ENCODE data around the gene DHRS3.

Gene DHRS3

DNA sequence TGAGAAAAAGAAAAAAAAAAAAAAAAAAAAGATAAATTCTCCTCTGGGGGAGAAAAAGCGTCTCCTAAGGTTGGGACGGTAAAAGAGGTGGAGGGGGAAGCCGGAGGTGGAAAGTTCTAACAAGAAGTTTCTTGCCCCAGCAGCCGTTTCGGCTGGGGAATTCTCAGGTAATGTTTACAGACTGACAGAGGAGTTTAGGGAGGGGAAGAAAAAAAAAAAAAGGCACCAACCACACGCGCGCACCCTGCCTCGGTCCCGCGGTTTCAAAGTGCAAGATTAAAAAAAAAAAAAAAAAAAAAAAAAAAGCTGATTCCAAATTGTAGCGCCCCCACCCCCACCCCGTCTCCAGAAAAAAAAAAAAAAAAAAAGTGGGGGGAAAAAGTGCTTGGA is 504 bp downstream of the DHRS3 start:
- no peak for DNase-seq (ENCODE audit: low read depth, low spot score)

- DNase-seq (ENCODE audit: low read depth, low spot score): no peak
Observed at GRCh38 chr1:12616709-12617373, 1.2 kb downstream of the DHRS3 start.

DNA sequence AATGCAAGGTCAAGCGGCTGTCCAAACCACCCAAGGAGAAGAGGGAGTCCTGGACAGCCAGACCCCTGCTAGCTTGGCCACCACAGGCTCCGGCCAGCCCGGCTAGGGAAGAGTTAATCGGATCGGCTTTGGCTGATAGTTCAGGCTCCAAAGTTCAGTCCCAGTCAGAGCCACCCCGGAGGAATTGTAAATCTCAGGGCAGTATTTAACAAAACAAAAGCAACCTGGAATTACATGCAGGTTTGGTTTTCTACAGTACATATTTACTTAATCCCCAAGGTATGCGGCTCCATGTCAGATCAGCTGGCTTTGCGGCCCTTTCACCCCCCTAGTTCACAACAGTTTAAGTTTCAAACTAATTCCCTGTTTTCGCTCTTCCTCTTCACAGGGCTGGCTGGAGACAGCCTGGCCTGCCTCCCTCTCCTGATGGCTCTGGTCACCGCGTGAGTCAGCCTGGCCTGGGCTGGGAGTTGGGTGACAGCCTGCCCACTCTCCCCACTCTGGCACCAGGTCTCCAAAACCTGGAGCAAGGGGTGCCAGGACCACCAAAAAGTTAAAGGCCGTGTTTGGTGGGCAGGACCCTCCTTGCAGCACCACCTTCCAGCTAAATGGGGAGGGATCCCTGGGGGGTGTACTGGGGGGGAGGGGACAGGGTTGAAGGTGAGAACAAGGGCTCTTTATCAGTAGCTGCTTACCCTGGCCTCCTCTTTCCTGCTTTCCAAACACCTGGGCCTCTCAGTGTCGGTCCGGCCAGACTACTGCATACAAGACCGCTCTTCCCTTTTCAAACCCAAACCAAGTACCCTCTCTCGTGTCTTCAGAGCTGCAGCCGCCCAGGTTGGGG is 1.9 kb downstream of the DHRS3 start:
- DNase-seq (ENCODE audit: low read depth, low spot score): no peak

- no peak for DNase-seq (ENCODE audit: low read depth, low spot score)
Observed at GRCh38 chr1:12615159-12615864, 2.7 kb downstream of the DHRS3 start.

- no peak for DNase-seq (ENCODE audit: low read depth, low spot score)
Observed at GRCh38 chr1:12614402-12615158, 3.4 kb downstream of the DHRS3 start.

DNA sequence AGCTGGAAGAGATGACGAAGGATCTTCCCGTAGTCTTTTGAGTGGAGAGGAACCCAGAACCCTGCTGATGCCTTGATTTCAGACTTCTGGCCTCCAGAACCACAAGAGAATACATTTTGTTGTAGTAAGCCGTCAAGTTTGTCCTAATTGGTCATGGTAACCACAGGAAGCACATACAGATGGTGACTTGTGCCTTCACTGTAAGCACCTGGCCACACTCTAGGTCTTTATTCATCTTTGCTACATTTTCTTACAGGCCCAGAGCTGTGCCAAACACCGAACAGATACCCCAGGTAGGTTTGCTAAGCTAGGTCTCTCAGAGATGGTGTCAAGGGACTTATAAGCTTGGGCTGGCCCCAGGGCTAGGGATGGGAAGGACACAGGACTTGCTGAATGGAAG is 4.8 kb downstream of the DHRS3 start:
- no peak for DNase-seq (ENCODE audit: low read depth, low spot score)

- no peak for DNase-seq (ENCODE audit: low read depth, low spot score)
Observed at GRCh38 chr1:12610941-12611340, 7.1 kb downstream of the DHRS3 start.

GRCh38 chr1:12610305-12610935 is 7.6 kb downstream of the DHRS3 start:
- no peak for DNase-seq (ENCODE audit: low read depth, low spot score)

- DNase-seq (ENCODE audit: low read depth, low spot score): no peak
Observed at GRCh38 chr1:12609469-12610003, 8.5 kb downstream of the DHRS3 start.

- no peak for DNase-seq (ENCODE audit: low read depth, low spot score)
Observed at GRCh38 chr1:12608311-12608957, 9.6 kb downstream of the DHRS3 start.

DNA sequence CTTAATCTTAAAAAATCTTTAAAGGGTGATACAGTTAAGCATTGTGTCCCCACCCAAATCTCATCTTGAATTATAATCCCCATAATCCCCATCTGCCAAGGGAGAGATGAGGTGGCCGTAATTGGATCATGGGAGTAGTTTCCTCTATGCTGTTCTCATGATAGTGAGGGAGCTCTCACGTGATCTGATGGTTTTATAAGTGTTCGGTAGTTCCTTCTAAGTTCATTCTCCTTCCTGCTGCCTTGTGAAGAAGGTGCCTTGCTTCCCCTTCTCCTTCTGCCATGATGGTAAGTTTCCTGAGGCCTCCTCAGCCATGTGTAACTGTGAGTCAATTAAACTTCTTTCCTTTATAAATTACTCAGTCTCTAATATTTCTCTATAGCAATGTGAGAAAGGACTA is 10.7 kb downstream of the DHRS3 start:
- no peak for DNase-seq (ENCODE audit: low read depth, low spot score)

- DNase-seq (ENCODE audit: low read depth, low spot score): no peak
Observed at GRCh38 chr1:12604986-12605385, 13.0 kb downstream of the DHRS3 start.

GRCh38 chr1:12604114-12604874 is 13.7 kb downstream of the DHRS3 start:
- DNase-seq (ENCODE audit: low read depth, low spot score): peak; percentile 27

- no peak for DNase-seq (ENCODE audit: low read depth, low spot score)
Observed at GRCh38 chr1:12603224-12603623, 14.8 kb downstream of the DHRS3 start.

GRCh38 chr1:12602659-12603024 is 15.4 kb downstream of the DHRS3 start:
- DNase-seq (ENCODE audit: low read depth, low spot score): no peak

DNA sequence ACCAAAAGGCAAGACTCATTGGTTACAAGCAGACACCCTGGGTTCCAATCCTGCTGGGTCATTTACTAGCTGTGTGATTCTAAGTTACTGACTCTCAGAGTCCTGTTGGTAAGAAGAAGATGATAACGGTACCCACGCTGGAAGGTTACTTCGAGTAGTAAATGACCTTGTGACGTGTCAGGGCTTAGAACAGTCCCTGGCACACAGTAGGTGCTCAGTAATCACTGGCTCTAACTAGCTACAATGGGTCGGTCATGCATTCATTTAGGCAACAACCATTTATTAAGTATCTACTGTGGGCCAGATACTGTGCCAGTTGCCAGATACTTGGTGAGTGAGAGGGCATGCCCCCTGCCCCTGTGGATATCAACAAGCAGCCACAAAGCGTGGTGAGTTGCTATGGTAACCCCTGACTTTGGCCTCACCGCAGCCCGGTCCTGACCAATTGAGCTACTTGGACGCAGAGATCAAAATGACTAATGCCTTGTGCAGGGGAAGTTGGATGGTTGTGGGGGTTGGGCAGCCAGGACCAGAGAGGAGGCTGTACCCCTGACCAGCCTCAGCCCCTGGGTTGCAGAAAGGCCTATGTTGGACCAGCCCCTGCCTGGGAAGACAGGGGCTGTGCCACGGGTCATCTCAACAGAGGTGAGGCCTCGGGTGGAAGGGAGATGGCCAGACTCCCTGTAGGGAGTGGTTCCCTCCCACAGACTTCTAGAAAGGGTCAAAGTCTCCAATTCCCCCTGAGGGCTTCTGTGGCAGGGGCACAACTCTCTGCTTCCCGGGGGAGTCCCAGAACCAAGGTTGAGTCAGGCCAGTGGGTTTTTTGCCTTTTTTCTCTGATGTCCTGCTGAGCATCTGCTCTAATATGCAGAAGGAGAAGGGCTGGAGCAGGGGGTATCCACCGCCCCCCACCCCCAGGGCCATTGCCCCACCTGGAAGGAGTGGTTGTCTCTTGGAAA is 16.0 kb downstream of the DHRS3 start:
- DNase-seq (ENCODE audit: low read depth, low spot score): no peak

GRCh38 chr1:12600880-12601633 is 17.0 kb downstream of the DHRS3 start:
- no peak for DNase-seq (ENCODE audit: low read depth, low spot score)

GRCh38 chr1:12600335-12600734 is 17.7 kb downstream of the DHRS3 start:
- no peak for DNase-seq (ENCODE audit: low read depth, low spot score)

Measured in activated naive CD8-positive, alpha-beta T cell treated with anti-CD3 and anti-CD28 coated beads, Interleukin-2, amount 50 U/mL, for 16 hours (primary cell).